Body of pancreas (tissue), 4 donors: ENCODE measurements around the gene KATNAL2. TPM values are rescaled to one million over a fixed set of nuclear protein-coding genes. Genes with fewer than 3 reads are reported as not detected.

Experiments used
- ATAC-seq: fragments of 150-250 bp; one replicate; pipeline ENCODE4 v1.9.1; 2016
- DNase-seq, 4 donors: peaks; one replicate each; pipeline ENCODE4 v3.0.0-alpha.2; 2019
- H3K27ac ChIP-seq, 4 donors: fragments of 200-600 bp; sonication (generic); 1 replicate in 3 of 4; 2 replicates in 1 of 4; pipeline versions ENCODE4 v1.5.1 to v1.6.1; 2016 to 2019; ENCODE audit warnings: mild to moderate bottlenecking in 1 of 4, mixed read lengths in 1 of 4, moderate library complexity in 1 of 4
- H3K27me3 ChIP-seq, 2 donors: fragments of 200-600 bp; sonication (generic); one replicate each; pipeline ENCODE4 v1.6.0; 2016; ENCODE audit warnings: mild to moderate bottlenecking in 1 of 2
- H3K36me3 ChIP-seq, 2 donors: fragments of 200-600 bp; sonication (generic); replicated peaks in 1 of 2; 2 replicates each; pipeline ENCODE4 v1.5.1; 2016; ENCODE audit warnings: low read depth in 2 of 2; ENCODE audit not compliant: insufficient read depth in 1 of 2
- H3K4me1 ChIP-seq: fragments of 200-600 bp; sonication (generic); one replicate; pipeline ENCODE4 v1.6.0; 2016
- H3K4me3 ChIP-seq, 2 donors: fragments of 200-600 bp; sonication (generic); 1 replicate in 1 of 2; 2 replicates in 1 of 2; pipeline ENCODE4 v1.5.1; 2016 to 2019
- H3K9me3 ChIP-seq, 3 donors: fragments of 200-600 bp; sonication (generic); 1 replicate in 2 of 3; 2 replicates in 1 of 3; pipeline ENCODE4 v1.5.1; 2016
- POLR2A ChIP-seq, 3 donors: fragments of 450-650 bp; IDR thresholded peaks; one replicate each; pipeline ENCODE4 v1.6.1; 2016; ENCODE audit warnings: antibody characterized with exemption in 3 of 3, mild to moderate bottlenecking in 2 of 3
- WGBS, 2 donors: methylation state at CpG; one replicate each; pipeline ENCODE4 v1.1.5; 2017; 5-methylcytosine and 5-hydroxymethylcytosine counted together
- intact Hi-C: fragments of 100-400 bp; cut with DNase I; formaldehyde crosslinking; loops from one replicate; pipeline ENCODE4 v1.15.1; 2023
- total RNA-seq, 2 donors: library from RNA; depleted of rRNA; stranded (reverse); fragments of >200 nt; gene quantifications; one replicate each; pipeline ENCODE4 v1.1.0, GENCODE V29; 2016
- TF ChIP-seq, protein P1 (sequence below), 7 experiments: fragments of 450-650 bp in 4 of 7; fragments of 200-600 bp in 3 of 7; sonication (generic) in 3 of 7; IDR thresholded peaks; one replicate each; pipeline ENCODE4 v1.5.1; 2016 to 2019; ENCODE audit warnings: antibody characterized with exemption in 7 of 7

KATNAL2 gene
- total RNA-seq, 2 donors from 2014 or later, result 1.8 to 12.2 TPM

DNA sequence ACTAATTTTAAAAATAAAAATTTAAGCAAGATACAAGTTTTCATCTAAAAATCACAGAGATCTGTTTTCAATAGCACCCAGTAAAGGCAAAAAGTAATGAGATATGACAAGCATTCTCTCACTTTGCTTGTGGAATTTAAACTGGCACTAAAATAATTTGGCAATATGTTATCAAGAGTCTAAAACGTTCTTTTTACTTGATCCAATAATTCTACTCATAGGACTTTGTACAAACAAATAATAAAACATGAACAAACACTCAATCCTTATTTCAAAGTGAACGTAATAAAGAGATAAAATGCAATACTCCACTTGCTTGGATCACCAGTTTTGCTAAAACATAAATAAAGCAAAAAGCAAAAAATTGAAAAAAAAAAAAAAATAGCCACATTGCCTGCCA, 30.5 kb upstream of the KATNAL2 start:
- ATAC-seq (no peak), DNase-seq (no peak)
- Histone ChIP-seq H3K9me3 (peaks cover 0 to 9% (median 0%) of the 10 kb centered on the region in 3 donors), H3K4me1 (no peaks in the 10 kb centered on the region), H3K27ac (no peak overlapping the region), H3K4me3 (no peak overlapping the region), H3K36me3 (no peaks in the 10 kb centered on the region), H3K27me3 (no peaks in the 10 kb centered on the region)
- 19 to 29% methylated on average over 2 of the region's 2 CpGs for WGBS, 2 donors
- no peak for TF ChIP-seq POLR2A (IDR thresholded peaks at IDR 0.05)
- TF ChIP-seq, protein P1, sequence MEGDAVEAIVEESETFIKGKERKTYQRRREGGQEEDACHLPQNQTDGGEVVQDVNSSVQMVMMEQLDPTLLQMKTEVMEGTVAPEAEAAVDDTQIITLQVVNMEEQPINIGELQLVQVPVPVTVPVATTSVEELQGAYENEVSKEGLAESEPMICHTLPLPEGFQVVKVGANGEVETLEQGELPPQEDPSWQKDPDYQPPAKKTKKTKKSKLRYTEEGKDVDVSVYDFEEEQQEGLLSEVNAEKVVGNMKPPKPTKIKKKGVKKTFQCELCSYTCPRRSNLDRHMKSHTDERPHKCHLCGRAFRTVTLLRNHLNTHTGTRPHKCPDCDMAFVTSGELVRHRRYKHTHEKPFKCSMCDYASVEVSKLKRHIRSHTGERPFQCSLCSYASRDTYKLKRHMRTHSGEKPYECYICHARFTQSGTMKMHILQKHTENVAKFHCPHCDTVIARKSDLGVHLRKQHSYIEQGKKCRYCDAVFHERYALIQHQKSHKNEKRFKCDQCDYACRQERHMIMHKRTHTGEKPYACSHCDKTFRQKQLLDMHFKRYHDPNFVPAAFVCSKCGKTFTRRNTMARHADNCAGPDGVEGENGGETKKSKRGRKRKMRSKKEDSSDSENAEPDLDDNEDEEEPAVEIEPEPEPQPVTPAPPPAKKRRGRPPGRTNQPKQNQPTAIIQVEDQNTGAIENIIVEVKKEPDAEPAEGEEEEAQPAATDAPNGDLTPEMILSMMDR (IDR thresholded peaks at IDR 0.05), result no peak
- intact Hi-C loops, result no loop called here

DNA sequence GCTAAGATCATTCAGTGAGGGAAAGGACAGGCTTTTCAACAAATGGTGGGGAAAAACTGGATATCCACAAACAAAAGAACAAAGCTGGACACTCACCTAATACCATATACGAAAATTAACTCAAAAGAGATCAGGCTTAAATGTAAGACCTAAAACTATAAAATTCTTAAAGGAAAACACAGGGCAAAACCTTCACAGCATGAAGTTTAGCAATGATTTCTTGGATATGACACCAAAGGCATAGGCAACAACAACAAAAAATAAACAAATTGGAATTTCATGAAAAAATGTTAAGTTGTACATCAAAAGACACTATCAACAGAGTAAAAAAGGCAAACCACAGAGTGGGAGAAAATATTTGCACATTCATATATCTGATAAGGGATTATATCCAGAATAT, 28.4 kb upstream of the KATNAL2 start:
- intact Hi-C loops, result no loop called here
- Histone ChIP-seq H3K27me3 (no peaks in the 10 kb centered on the region), H3K27ac (no peak overlapping the region), H3K36me3 (no peaks in the 10 kb centered on the region), H3K9me3 (peaks cover 0 to 9% (median 0%) of the 10 kb centered on the region in 3 donors), H3K4me3 (no peak overlapping the region), H3K4me1 (peaks cover 10% of the 10 kb centered on the region)
- TF ChIP-seq, protein P1 (IDR thresholded peaks at IDR 0.05), result no peak
- ATAC-seq (no peak), DNase-seq (no peak)
- 95 to 96% methylated on average over 1 of the region's 1 CpG for WGBS, 2 donors

DNA sequence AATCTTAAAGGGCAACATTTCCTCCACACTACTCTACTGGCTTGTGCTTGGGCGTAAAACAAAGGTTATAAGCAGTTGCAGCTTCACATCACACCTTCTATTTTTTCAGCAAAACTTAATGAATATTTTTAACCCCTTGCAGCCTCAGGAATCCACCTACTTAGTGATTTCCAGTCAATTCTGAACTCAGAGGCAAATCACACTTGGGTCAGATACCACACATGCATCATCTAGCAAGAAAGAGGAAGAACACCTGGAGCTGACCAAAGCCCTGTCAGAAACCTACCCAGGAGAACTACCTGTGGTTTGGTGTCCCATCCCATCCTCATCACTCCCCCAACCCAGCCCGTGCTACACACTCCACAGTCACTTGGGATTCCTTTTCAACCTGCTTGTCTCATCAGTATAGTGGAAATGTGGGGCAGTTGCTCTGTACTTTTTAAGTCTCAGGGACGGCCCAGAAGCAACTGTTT, 25.6 kb upstream of the KATNAL2 start:
- 87% methylated on average over 3 of the region's 3 CpGs for WGBS, 2 donors
- no peak overlapping the region for H3K4me3 ChIP-seq
- ATAC-seq, result no peak
- H3K27ac ChIP-seq, result no peak overlapping the region
- DNase-seq, result no peak
- intact Hi-C loops, result no loop called here
- TF ChIP-seq, protein P1 (IDR thresholded peaks at IDR 0.05), result no peak
- no peak for TF ChIP-seq POLR2A (IDR thresholded peaks at IDR 0.05)
- peaks cover 0 to 9% (median 0%) of the 10 kb centered on the region in 3 donors for H3K9me3 ChIP-seq
- H3K36me3 ChIP-seq, result no peaks in the 10 kb centered on the region
- peaks cover 10% of the 10 kb centered on the region for H3K4me1 ChIP-seq
- no peaks in the 10 kb centered on the region for H3K27me3 ChIP-seq

DNA sequence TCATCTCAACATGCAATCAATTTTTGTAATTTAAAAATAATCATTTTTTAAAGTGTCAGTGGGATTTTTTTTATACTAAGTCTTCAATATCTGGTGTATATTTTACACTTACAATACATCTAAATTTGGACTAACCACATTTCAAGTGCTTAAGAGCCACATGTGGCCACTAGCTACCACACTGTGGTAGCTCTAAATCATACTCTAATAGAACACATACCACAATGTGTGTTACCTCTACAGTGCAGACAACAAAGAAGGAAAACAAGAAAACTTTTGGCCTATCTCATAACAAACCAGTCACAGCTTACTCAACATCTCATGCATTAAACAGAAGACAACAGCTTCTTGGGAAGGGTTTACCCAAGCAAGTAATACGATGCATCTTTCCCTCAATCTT, 24.6 kb upstream of the KATNAL2 start:
- DNase-seq (no peak), ATAC-seq (no peak)
- Histone ChIP-seq H3K4me1 (peaks cover 10% of the 10 kb centered on the region), H3K36me3 (no peaks in the 10 kb centered on the region), H3K9me3 (peaks cover 0 to 9% (median 0%) of the 10 kb centered on the region in 3 donors), H3K4me3 (no peak overlapping the region), H3K27me3 (no peaks in the 10 kb centered on the region), H3K27ac (no peak overlapping the region)
- intact Hi-C loops, result no loop called here
- WGBS, 2 donors, result 82 to 88% methylated on average over 1 of the region's 1 CpG
- TF ChIP-seq, protein P1 (IDR thresholded peaks at IDR 0.05), result no peak

DNA sequence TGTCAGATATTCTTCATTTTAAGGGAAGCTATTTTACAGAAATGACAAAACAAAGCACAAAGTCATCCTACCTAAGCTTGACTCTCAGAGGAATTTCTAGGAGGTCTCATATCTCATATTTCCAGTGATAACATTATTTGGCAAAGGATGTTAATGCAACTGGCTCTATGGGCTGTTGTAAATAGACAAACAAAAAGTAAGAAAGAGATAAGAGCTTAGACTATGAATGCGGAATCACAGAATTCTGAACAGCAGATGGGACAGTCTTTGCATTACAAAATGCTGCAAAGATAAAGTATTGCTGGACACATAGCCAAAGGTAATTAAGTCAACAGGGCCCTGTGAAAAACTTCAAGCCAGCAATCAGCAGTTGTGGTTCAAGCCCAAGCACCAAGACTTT, 24.0 kb upstream of the KATNAL2 start:
- 33 to 52% methylated on average over 1 of the region's 1 CpG for WGBS, 2 donors
- Histone ChIP-seq H3K4me1 (peaks cover 10% of the 10 kb centered on the region), H3K27me3 (no peaks in the 10 kb centered on the region), H3K27ac (no peak overlapping the region), H3K4me3 (no peak overlapping the region), H3K9me3 (peaks cover 0 to 7% (median 0%) of the 10 kb centered on the region in 3 donors), H3K36me3 (no peaks in the 10 kb centered on the region)
- intact Hi-C loops, result no loop called here
- no peak for ATAC-seq
- TF ChIP-seq, protein P1 (IDR thresholded peaks at IDR 0.05), result no peak
- TF ChIP-seq POLR2A (IDR thresholded peaks at IDR 0.05), result no peak
- no peak for DNase-seq
